Ectodermal cell (in vitro differentiated cells): ENCODE results near the gene IFNGR2.
"Not testable (repeated sequence)": the region's sequence is repeated elsewhere in the genome, so short reads cannot be mapped to it uniquely, and the experiment has no call there.

Source experiments
- H3K27ac ChIP-seq: 2 replicates; pipeline ENCODE4 v1.7.0; 2013; ENCODE audit warnings: mild to moderate bottlenecking, low read depth, low read length; ENCODE audit not compliant: insufficient read depth, poor library complexity, severe bottlenecking
- H3K27me3 ChIP-seq: 2 replicates; pipeline ENCODE4 v1.7.0; 2013; ENCODE audit warnings: mild to moderate bottlenecking, low read length; ENCODE audit not compliant: insufficient read depth, control insufficient read depth, poor library complexity, severe bottlenecking
- H3K36me3 ChIP-seq: one replicate; pipeline ENCODE4 v1.7.0; 2013; ENCODE audit warnings: low read length; ENCODE audit not compliant: control insufficient read depth, insufficient read depth
- H3K4me1 ChIP-seq: one replicate; pipeline ENCODE4 v1.7.0; 2013; ENCODE audit warnings: low read length; ENCODE audit not compliant: control insufficient read depth, insufficient read depth
- H3K4me3 ChIP-seq: 2 replicates; pipeline ENCODE4 v1.7.0; 2013; ENCODE audit warnings: low read depth, low read length, control low read depth; ENCODE audit not compliant: insufficient read depth
- H3K9me3 ChIP-seq: 2 replicates; pipeline ENCODE4 v1.7.0; 2013; ENCODE audit warnings: mild to moderate bottlenecking, low read length, moderate library complexity; ENCODE audit not compliant: control insufficient read depth
- WGBS, 2 experiments: methylation state at CpG; one replicate each; pipeline ENCODE4 v1.1.7; 2013; ENCODE audit warnings: missing lambda C conversion rate in 2 of 2; 5-methylcytosine and 5-hydroxymethylcytosine counted together

Gene IFNGR2

GRCh38 chr21:33401630-33401992 lies 1.6 kb upstream of the IFNGR2 start:
- WGBS, 2 experiments = 91 to 96% methylated on average over 5 to 6 of the region's 6 CpGs
- H3K4me3 ChIP-seq = no peak overlapping the region

DNA sequence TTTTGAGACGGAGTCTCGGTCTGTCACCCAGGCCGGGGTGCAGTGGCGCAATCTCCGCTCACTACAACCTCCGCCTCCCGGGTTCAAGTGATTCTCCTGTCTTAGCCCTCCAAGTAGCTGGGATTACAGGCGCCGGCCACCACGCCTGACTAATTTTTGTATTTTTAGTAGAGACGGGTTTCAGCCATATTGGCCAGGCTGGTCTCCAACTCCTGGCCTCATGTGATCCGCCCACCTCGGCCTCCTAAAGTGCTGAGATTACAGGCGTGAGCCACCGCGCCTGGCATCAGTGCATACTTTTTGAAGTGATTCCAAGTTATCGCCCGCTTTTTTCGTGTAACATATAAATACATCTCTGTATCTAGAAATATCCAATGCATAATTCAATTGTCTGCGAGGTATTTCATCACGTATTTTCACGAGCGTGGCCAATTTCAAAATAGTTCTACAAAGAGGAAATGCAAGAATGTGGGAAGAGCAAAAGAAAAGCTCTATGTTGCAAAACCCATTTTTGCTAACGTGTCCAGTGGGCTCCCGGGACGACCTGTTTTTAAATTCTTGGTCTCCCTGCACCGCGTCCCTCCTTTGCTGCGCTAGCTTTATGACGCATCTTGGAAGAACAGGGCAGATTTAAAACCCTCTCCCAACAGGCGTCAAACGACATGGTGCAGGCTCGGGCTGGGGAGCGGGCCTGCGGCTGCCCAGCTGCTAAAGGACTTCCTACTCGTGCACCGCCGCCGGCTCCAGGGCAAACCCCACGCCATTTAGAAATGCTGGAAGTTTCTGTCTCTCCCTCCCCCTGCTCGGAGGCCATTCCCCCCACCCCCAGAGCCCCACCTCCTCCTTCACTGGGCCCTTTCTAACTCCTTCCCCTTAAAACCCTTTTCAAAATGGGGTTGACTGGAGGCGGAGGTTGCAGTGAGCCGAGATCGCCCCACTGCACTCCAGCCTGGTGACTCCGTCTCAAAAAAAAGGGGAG lies 923 bp upstream of the IFNGR2 start:
- WGBS, 2 experiments = 68 to 69% methylated on average over 45 of the region's 45 CpGs
- H3K27ac ChIP-seq = no peak overlapping the region

More at GRCh38 chr21:33401630-33401992, 1.6 kb upstream of the IFNGR2 start:
- H3K36me3 ChIP-seq = no peaks in the 10 kb centered on the region
- no peaks in the 10 kb centered on the region for H3K27me3 ChIP-seq
- no peaks in the 10 kb centered on the region for H3K9me3 ChIP-seq
- H3K27ac ChIP-seq = no peak overlapping the region
- peaks cover 3% of the 10 kb centered on the region for H3K4me1 ChIP-seq

DNA sequence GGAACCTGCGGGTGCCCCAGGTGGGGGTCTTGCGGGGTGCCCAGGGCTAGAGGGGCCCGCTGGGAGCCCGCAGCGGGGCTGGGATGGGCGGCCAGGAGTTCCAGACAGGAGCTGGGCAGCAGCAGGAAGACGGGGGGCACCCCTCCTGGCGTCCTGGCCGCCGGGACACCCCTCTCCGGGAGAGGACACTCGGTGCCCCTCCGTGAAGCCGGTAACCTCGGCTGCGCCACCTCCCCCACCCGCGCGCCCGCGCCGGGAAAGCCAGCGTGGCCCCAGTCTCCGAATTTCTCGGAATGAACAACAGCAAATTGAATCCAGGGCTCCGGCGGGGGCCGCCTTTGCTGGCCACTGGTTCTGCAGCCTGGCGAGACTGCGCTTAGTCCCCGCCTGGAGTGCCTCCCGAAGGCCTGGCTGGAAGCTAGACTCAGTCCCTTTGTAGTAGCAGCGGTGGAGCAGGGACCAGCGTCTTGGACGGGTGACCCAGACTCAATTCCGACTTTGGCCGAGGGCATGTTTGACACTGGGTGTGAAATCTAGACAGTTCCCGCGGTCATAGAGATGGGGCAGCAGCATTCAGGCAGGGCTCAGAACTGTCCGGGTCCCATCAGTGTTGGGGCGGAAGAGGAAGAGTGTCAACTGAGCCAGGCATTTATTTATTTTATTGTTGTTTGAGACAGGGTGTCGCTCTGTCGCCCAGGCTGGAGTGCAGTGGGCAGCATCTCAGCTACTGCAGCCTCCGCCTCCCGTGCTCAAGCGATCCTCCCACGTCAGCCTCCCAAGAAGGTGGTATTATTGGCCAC lies 773 bp downstream of the IFNGR2 start:
- no peak overlapping the region for H3K27ac ChIP-seq
- 12 to 13% methylated on average over 47 of the region's 47 CpGs for WGBS, 2 experiments
- H3K9me3 ChIP-seq = no peaks in the 10 kb centered on the region
- H3K4me1 ChIP-seq = peaks cover 3% of the 10 kb centered on the region
- H3K4me3 ChIP-seq = peak overlapping the region; percentile 79
- H3K36me3 ChIP-seq = no peaks in the 10 kb centered on the region
- no peaks in the 10 kb centered on the region for H3K27me3 ChIP-seq

More for the DNA sequence above, 923 bp upstream of the IFNGR2 start:
- H3K4me1 ChIP-seq = peaks cover 3% of the 10 kb centered on the region
- H3K27me3 ChIP-seq = no peaks in the 10 kb centered on the region
- H3K36me3 ChIP-seq = no peaks in the 10 kb centered on the region
- peak overlapping the region; percentile 79 for H3K4me3 ChIP-seq
- no peaks in the 10 kb centered on the region for H3K9me3 ChIP-seq

GRCh38 chr21:33406493-33406892 lies 3.3 kb downstream of the IFNGR2 start:
- no peaks in the 10 kb centered on the region for H3K36me3 ChIP-seq
- H3K9me3 ChIP-seq = no peaks in the 10 kb centered on the region
- no peaks in the 10 kb centered on the region for H3K27me3 ChIP-seq
- H3K27ac ChIP-seq = no peak overlapping the region
- H3K4me3 ChIP-seq = no peak overlapping the region
- H3K4me1 ChIP-seq = peaks cover 3% of the 10 kb centered on the region
- 86 to 93% methylated on average over 5 of the region's 5 CpGs for WGBS, 2 experiments

DNA sequence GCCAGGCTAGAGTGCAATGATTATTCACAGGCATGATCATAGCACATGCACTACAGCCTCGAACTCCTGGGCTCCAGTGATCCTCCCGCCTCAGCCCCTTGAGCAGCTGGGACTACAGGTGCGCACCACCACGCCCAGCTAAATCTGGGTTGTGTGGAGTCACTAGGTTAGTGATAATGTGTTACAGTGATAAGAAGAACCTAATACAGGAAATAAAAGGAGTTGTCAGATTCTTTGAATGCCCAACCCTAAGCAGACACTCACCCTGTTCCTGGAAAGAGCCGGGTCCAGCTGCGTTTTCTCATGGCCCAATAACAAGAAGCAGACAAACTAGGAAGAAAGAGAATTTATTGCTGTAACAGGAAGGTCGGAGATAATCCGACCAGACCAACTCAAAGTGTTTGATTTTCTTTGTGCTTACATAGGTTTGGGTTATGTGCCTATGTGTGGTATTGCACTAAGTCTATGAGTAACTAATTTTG lies 8.8 kb downstream of the IFNGR2 start:
- Histone ChIP-seq H3K36me3 (peaks cover 7% of the 10 kb centered on the region), H3K27me3 (no peaks in the 10 kb centered on the region), H3K4me3 (no peak overlapping the region), H3K4me1 (no peaks in the 10 kb centered on the region), H3K9me3 (no peaks in the 10 kb centered on the region), H3K27ac (no peak overlapping the region)
- WGBS, 2 experiments = 94 to 96% methylated on average over 8 of the region's 8 CpGs

GRCh38 chr21:33412439-33412831 lies 9.2 kb downstream of the IFNGR2 start:
- not testable (repeated sequence) for H3K9me3 ChIP-seq, H3K4me1 ChIP-seq, H3K27me3 ChIP-seq, H3K27ac ChIP-seq, H3K4me3 ChIP-seq, H3K36me3 ChIP-seq
- WGBS, 2 experiments = 93 to 96% methylated on average over 12 of the region's 12 CpGs

- Histone ChIP-seq H3K27ac (no peak overlapping the region), H3K4me3 (no peak overlapping the region), H3K27me3 (no peaks in the 10 kb centered on the region), H3K9me3 (no peaks in the 10 kb centered on the region), H3K4me1 (no peaks in the 10 kb centered on the region), H3K36me3 (peaks cover 7% of the 10 kb centered on the region)
- WGBS, 2 experiments = 89 to 92% methylated on average over 9 of the region's 9 CpGs
Measured at GRCh38 chr21:33412832-33413519, 9.8 kb downstream of the IFNGR2 start.

DNA sequence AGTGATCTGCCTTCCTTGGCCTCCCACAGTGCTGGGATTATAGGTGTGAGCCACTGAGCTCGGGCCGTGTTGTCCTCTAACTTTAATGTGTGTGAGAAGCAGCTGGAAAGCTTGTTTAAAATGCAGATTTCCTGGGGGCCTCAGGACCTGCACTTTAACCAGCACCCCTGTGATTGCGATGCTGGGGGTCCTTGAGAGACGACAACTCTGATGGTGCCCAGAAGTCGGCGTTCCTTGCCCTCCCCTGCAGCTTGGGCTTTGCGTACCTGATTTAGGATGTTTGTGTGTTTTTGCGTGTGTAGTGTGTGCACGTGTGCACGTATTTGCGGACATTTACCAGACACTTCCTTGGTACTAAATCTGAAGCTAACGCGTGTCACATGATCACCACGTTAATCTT lies 10.9 kb downstream of the IFNGR2 start:
- Histone ChIP-seq H3K27ac (no peak overlapping the region), H3K36me3 (peaks cover 7% of the 10 kb centered on the region), H3K4me3 (no peak overlapping the region), H3K27me3 (no peaks in the 10 kb centered on the region), H3K9me3 (no peaks in the 10 kb centered on the region), H3K4me1 (no peaks in the 10 kb centered on the region)
- WGBS, 2 experiments = 87 to 89% methylated on average over 14 of the region's 14 CpGs

GRCh38 chr21:33414926-33415325 lies 11.7 kb downstream of the IFNGR2 start:
- no peak overlapping the region for H3K27ac ChIP-seq
- WGBS, 2 experiments = 95 to 96% methylated on average over 11 of the region's 11 CpGs
- H3K36me3 ChIP-seq = peaks cover 7% of the 10 kb centered on the region

More at GRCh38 chr21:33414926-33415325, 11.7 kb downstream of the IFNGR2 start:
- Histone ChIP-seq H3K27me3 (no peaks in the 10 kb centered on the region), H3K4me3 (no peak overlapping the region), H3K4me1 (no peaks in the 10 kb centered on the region), H3K9me3 (no peaks in the 10 kb centered on the region)
